PC-3 (cell line): ENCODE results near the gene IL1RN.

Experiments
- CTCF ChIP-seq: fragments of 300-600 bp; sonication (generic); conservative IDR thresholded peaks from 2 replicates; pipeline ENCODE4 v1.5.1; 2017; ENCODE audit warnings: antibody characterized with exemption, low read depth, mild to moderate bottlenecking, low read length
- EZH2 ChIP-seq: fragments of 300-600 bp; sonication (generic); IDR thresholded peaks from one replicate; pipeline ENCODE4 v1.6.1; 2017; ENCODE audit warnings: antibody characterized with exemption, mild to moderate bottlenecking, low read length; ENCODE audit not compliant: unreplicated experiment

DNA sequence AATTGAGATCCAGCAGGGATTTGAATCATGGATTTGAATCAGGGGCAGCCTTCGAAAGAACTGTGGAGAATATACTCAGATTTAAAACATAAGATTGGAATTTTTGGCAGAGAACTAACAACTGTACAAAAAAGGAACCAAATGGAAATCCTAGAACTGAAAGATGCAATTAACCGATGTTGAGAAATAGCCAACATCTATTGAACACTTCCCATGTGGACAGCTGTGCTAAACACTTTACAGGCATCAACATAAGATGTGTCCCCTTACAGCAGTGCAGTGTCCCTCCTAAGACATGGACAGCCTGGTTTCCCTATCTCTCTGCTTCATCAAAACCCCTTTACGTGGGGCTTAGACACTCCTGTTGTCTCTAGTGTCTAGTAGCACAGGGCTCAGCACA, 3.7 kb upstream of the IL1RN start:
- TF ChIP-seq CTCF, result no peak
- TF ChIP-seq EZH2, result no peak
